Activated T-helper 1 cell treated with Interleukin-2 at 50 U/mL for 16 hours (primary cell): ENCODE measurements around the gene STAC2.
"Not testable (repeated sequence)": the region's sequence is repeated elsewhere in the genome, so short reads cannot be mapped to it uniquely, and the experiment has no call there.

Experiments
- DNase-seq: peaks from one replicate; pipeline ENCODE4 v3.0.0-alpha.2; 2020; ENCODE audit warnings: low read depth

The STAC2 gene

GRCh38 chr17:39225308-39225958 is at the start of gene STAC2:
TSS of gene STAC2 (minus strand) at chr17:39225945. CDS start at chr17:39225502, 443 bp downstream.
- DNase-seq = no peak

GRCh38 chr17:39271546-39271945 is 45.8 kb upstream of the STAC2 start:
- DNase-seq = no peak

GRCh38 chr17:39270923-39271322 is 45.2 kb upstream of the STAC2 start:
- no peak for DNase-seq

- no peak for DNase-seq
These were observed 38.4 kb upstream of the STAC2 start for GRCh38 chr17:39264119-39264518.

- no peak for DNase-seq
These were observed 35.5 kb upstream of the STAC2 start for GRCh38 chr17:39261286-39261685.

- DNase-seq = no peak
These were observed 27.2 kb upstream of the STAC2 start for GRCh38 chr17:39252788-39253460.

GRCh38 chr17:39251997-39252396 is 26.3 kb upstream of the STAC2 start:
- DNase-seq = no peak

- not testable (repeated sequence) for DNase-seq
These were observed 24.3 kb upstream of the STAC2 start for GRCh38 chr17:39250076-39250475.

GRCh38 chr17:39246274-39246673 is 20.5 kb upstream of the STAC2 start:
- DNase-seq = no peak

- DNase-seq = peak; percentile 68
These were observed 19.1 kb upstream of the STAC2 start for GRCh38 chr17:39244600-39245570.

- no peak for DNase-seq
These were observed 18.4 kb upstream of the STAC2 start for GRCh38 chr17:39244016-39244599.

- DNase-seq = no peak
These were observed 17.4 kb upstream of the STAC2 start for GRCh38 chr17:39243155-39243554.

- no peak for DNase-seq
These were observed 14.9 kb upstream of the STAC2 start for GRCh38 chr17:39240631-39241030.

GRCh38 chr17:39239640-39240314 is 14.0 kb upstream of the STAC2 start:
- peak; percentile 54 for DNase-seq

GRCh38 chr17:39238311-39238972 is 12.7 kb upstream of the STAC2 start:
- peak; percentile 71 for DNase-seq

GRCh38 chr17:39237586-39237985 is 11.8 kb upstream of the STAC2 start:
- no peak for DNase-seq

- no peak for DNase-seq
These were observed 11.3 kb upstream of the STAC2 start for GRCh38 chr17:39236981-39237441.

GRCh38 chr17:39236450-39236927 is 10.7 kb upstream of the STAC2 start:
- DNase-seq = no peak

GRCh38 chr17:39235555-39236449 is 10.1 kb upstream of the STAC2 start:
- no peak for DNase-seq
